Measurements from ENCODE around the gene FOXB1. TPM values are rescaled to one million over a fixed set of nuclear protein-coding genes. Genes with fewer than 3 reads are reported as not detected.

Gene FOXB1
- total RNA-seq, 1 experiment from 2014 or later, result 2.7 TPM

DNA sequence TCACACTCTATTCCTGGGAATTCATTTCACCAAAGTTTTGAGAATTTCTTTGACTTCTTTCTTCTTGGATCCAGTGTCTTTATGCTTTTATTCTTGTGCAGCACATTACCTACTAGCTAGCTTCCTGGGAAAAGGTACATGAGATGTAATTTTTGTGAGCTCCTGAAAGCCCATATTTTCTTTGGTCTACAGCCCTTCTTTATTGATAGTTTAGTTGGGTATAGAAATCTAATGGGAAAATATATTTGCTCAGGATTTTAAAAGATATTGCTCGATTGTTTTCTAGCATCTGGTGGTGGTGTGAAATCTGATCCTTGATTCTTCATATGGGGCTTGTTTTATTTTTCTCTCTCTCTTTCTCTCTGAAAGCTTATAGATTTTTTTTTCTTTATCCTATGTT, 45.8 kb downstream of the FOXB1 start:
- H3K4me3 ChIP-seq, result no peak overlapping the region
- ChIA-PET CTCF (no interaction called here), POLR2A (ENCODE audit: unreplicated experiment) (no interaction called here)
- no peaks in the 10 kb centered on the region for H3K27me3 ChIP-seq (ENCODE audit: insufficient read depth, low read depth)
- H3K4me2 ChIP-seq, result no peak overlapping the region
- no peaks in the 10 kb centered on the region for H3K9me2 ChIP-seq (ENCODE audit: insufficient read depth)
- DNase-seq, result no peak
- H3K4me1 ChIP-seq (replicated peaks; ENCODE audit: insufficient read depth), result no peaks in the 10 kb centered on the region
- no TSS peak for BruUV-seq (replicated peaks)
- no peak overlapping the region for H2AFZ ChIP-seq
- no peaks in the 10 kb centered on the region for H3K79me2 ChIP-seq (ENCODE audit: low read depth)
- H3K36me3 ChIP-seq (ENCODE audit: low read depth), result no peaks in the 10 kb centered on the region
- H3K9me3 ChIP-seq (ENCODE audit: insufficient read depth, low read depth), result peaks cover 4% of the 10 kb centered on the region; the same call in 1 of the 2 replicates
- no peak overlapping the region for H3K27ac ChIP-seq
- TF ChIP-seq, protein P1, sequence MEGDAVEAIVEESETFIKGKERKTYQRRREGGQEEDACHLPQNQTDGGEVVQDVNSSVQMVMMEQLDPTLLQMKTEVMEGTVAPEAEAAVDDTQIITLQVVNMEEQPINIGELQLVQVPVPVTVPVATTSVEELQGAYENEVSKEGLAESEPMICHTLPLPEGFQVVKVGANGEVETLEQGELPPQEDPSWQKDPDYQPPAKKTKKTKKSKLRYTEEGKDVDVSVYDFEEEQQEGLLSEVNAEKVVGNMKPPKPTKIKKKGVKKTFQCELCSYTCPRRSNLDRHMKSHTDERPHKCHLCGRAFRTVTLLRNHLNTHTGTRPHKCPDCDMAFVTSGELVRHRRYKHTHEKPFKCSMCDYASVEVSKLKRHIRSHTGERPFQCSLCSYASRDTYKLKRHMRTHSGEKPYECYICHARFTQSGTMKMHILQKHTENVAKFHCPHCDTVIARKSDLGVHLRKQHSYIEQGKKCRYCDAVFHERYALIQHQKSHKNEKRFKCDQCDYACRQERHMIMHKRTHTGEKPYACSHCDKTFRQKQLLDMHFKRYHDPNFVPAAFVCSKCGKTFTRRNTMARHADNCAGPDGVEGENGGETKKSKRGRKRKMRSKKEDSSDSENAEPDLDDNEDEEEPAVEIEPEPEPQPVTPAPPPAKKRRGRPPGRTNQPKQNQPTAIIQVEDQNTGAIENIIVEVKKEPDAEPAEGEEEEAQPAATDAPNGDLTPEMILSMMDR (conservative IDR thresholded peaks at IDR 0.05), result no peak
- TF ChIP-seq EZH2 (IDR thresholded peaks at IDR 0.05; ENCODE audit: low read depth), result no peak
- no peaks in the 10 kb centered on the region for H3F3A ChIP-seq (ENCODE audit: insufficient read depth, low read depth)
- H4K20me1 ChIP-seq (ENCODE audit: insufficient read depth), result no peaks in the 10 kb centered on the region
- intact Hi-C loops (cut with micrococcal nuclease; ENCODE audit: unreplicated experiment), result no loop called here

DNA sequence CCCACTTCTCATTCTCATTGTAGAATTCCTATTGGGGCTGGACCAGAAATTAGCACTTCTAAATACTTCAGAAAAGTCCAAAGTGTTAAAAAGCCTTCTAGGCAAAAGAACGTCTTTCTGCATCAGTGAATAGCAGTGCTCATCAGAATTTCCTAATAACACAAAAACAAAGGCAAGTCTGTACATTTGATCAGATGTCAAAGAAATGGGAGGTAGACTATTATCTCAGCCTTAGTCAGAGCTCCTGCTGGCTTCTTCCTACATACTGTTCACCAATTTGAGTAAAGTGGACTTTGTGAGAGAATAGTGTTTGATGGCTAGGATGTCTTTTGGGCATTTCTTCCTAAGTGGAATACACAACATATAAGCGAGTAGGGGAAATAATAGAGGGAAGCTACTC, 48.7 kb downstream of the FOXB1 start:
- no peak overlapping the region for H3K4me3 ChIP-seq
- ChIA-PET CTCF (no interaction called here), POLR2A (ENCODE audit: unreplicated experiment) (no interaction called here)
- H2AFZ ChIP-seq, result no peak overlapping the region
- H3K4me1 ChIP-seq (replicated peaks; ENCODE audit: insufficient read depth), result no peaks in the 10 kb centered on the region
- H3K9me3 ChIP-seq (ENCODE audit: insufficient read depth, low read depth), result peaks cover 4% of the 10 kb centered on the region; the same call in 1 of the 2 replicates
- H3K4me2 ChIP-seq, result no peak overlapping the region
- H4K20me1 ChIP-seq (ENCODE audit: insufficient read depth), result no peaks in the 10 kb centered on the region
- no peaks in the 10 kb centered on the region for H3K27me3 ChIP-seq (ENCODE audit: insufficient read depth, low read depth)
- no peaks in the 10 kb centered on the region for H3K79me2 ChIP-seq (ENCODE audit: low read depth)
- intact Hi-C loops (cut with micrococcal nuclease; ENCODE audit: unreplicated experiment), result no loop called here
- TF ChIP-seq, protein P1 (conservative IDR thresholded peaks at IDR 0.05), result no peak
- no peak for TF ChIP-seq EZH2 (IDR thresholded peaks at IDR 0.05; ENCODE audit: low read depth)
- no peaks in the 10 kb centered on the region for H3F3A ChIP-seq (ENCODE audit: insufficient read depth, low read depth)
- no peak for DNase-seq
- BruUV-seq (replicated peaks), result no TSS peak
- H3K27ac ChIP-seq, result no peak overlapping the region
- H3K9me2 ChIP-seq (ENCODE audit: insufficient read depth), result no peaks in the 10 kb centered on the region
- no peaks in the 10 kb centered on the region for H3K36me3 ChIP-seq (ENCODE audit: low read depth)

GRCh38 chr15:60054472-60054871, 50.4 kb downstream of the FOXB1 start:
- no peaks in the 10 kb centered on the region for H3K27me3 ChIP-seq (ENCODE audit: insufficient read depth, low read depth)
- no peaks in the 10 kb centered on the region for H4K20me1 ChIP-seq (ENCODE audit: insufficient read depth)
- intact Hi-C loops (cut with micrococcal nuclease; ENCODE audit: unreplicated experiment), result no loop called here
- no peak overlapping the region for H3K4me2 ChIP-seq
- H3F3A ChIP-seq (ENCODE audit: insufficient read depth, low read depth), result no peaks in the 10 kb centered on the region
- no peaks in the 10 kb centered on the region for H3K79me2 ChIP-seq (ENCODE audit: low read depth)
- no peak overlapping the region for H3K4me3 ChIP-seq
- no TSS peak for BruUV-seq (replicated peaks)
- H3K9me2 ChIP-seq (ENCODE audit: insufficient read depth), result no peaks in the 10 kb centered on the region
- no peak for DNase-seq
- no peaks in the 10 kb centered on the region for H3K36me3 ChIP-seq (ENCODE audit: low read depth)
- H3K9me3 ChIP-seq (ENCODE audit: insufficient read depth, low read depth), result peaks cover 4% of the 10 kb centered on the region; the same call in 1 of the 2 replicates
- H2AFZ ChIP-seq, result no peak overlapping the region
- TF ChIP-seq, protein P1 (conservative IDR thresholded peaks at IDR 0.05), result no peak
- CTCF ChIA-PET, result no interaction called here
- no peaks in the 10 kb centered on the region for H3K4me1 ChIP-seq (replicated peaks; ENCODE audit: insufficient read depth)
- no peak overlapping the region for H3K27ac ChIP-seq
- POLR2A ChIA-PET (ENCODE audit: unreplicated experiment), result no interaction called here
